ENCODE data around the gene COPS8.
A peak's percentile ranks its signal among the peaks of the same experiment; 100 is the strongest.

COPS8 gene

GRCh38 chr2:237065071-237065377 lies 20.7 kb upstream of the COPS8 start:
- no peak for DNase-seq (ENCODE audit: low read depth)

GRCh38 chr2:237066396-237066795 lies 19.3 kb upstream of the COPS8 start:
- no peak for DNase-seq (ENCODE audit: low read depth)

GRCh38 chr2:237068005-237068576 lies 17.6 kb upstream of the COPS8 start:
- no peak for DNase-seq (ENCODE audit: low read depth)

GRCh38 chr2:237072067-237072931 lies 13.4 kb upstream of the COPS8 start:
- peak; percentile 51 for DNase-seq (ENCODE audit: low read depth)

GRCh38 chr2:237073552-237073951 lies 12.1 kb upstream of the COPS8 start:
- DNase-seq (ENCODE audit: low read depth), result no peak

GRCh38 chr2:237074211-237074993 lies 11.3 kb upstream of the COPS8 start:
- no peak for DNase-seq (ENCODE audit: low read depth)

- DNase-seq (ENCODE audit: low read depth), result no peak
Measured at GRCh38 chr2:237075749-237076599, 9.7 kb upstream of the COPS8 start.

- no peak for DNase-seq (ENCODE audit: low read depth)
Measured at GRCh38 chr2:237081596-237081995, 4.1 kb upstream of the COPS8 start.

GRCh38 chr2:237083026-237083425 lies 2.7 kb upstream of the COPS8 start:
- DNase-seq (ENCODE audit: low read depth), result no peak

- DNase-seq (ENCODE audit: low read depth), result no peak
Measured at GRCh38 chr2:237084444-237084843, 1.2 kb upstream of the COPS8 start.

GRCh38 chr2:237090906-237091305 lies 5.2 kb downstream of the COPS8 start:
- no peak for DNase-seq (ENCODE audit: low read depth)

- DNase-seq (ENCODE audit: low read depth), result no peak
Measured at GRCh38 chr2:237091779-237092436, 6.2 kb downstream of the COPS8 start.

GRCh38 chr2:237092506-237092905 lies 6.8 kb downstream of the COPS8 start:
- DNase-seq (ENCODE audit: low read depth), result no peak

GRCh38 chr2:237092920-237093781 lies 7.5 kb downstream of the COPS8 start:
- no peak for DNase-seq (ENCODE audit: low read depth)

GRCh38 chr2:237096201-237096600 lies 10.5 kb downstream of the COPS8 start:
- DNase-seq (ENCODE audit: low read depth), result no peak

GRCh38 chr2:237096911-237097310 lies 11.2 kb downstream of the COPS8 start:
- DNase-seq (ENCODE audit: low read depth), result no peak

- no peak for DNase-seq (ENCODE audit: low read depth)
Measured at GRCh38 chr2:237097326-237097910, 11.7 kb downstream of the COPS8 start.

GRCh38 chr2:237097911-237098702 lies 12.4 kb downstream of the COPS8 start:
- no peak for DNase-seq (ENCODE audit: low read depth)

- no peak for DNase-seq (ENCODE audit: low read depth)
Measured at GRCh38 chr2:237099804-237100203, 14.1 kb downstream of the COPS8 start.

All from stimulated activated CD8-positive, alpha-beta memory T cell treated with anti-CD3 and anti-CD28 coated beads, Interleukin-4, amount 100 ng/mL, for 24 hours (primary cell).